ENCODE data around the gene DCAF5.

- no peak for TF ChIP-seq CTCF (conservative IDR thresholded peaks at IDR 0.05; ENCODE audit: low read length)
- no peak for TF ChIP-seq EZH2phosphoT487 (IDR thresholded peaks at IDR 0.05; ENCODE audit: borderline replicate concordance)
These were observed 11.4 kb downstream of the DCAF5 start for GRCh38 chr14:69141550-69141949.
